Measurements from ENCODE around the gene EYS. TPM values are rescaled to one million over a fixed set of nuclear protein-coding genes. Genes with fewer than 3 reads are reported as not detected.

EYS gene
- total RNA-seq, 1 experiment from 2014 or later: not detected

GRCh38 chr6:64872633-64873032 lies 834.4 kb downstream of the EYS start:
- H4K20me1 ChIP-seq (ENCODE audit: control insufficient read depth, insufficient read depth, insufficient read length): no peaks in the 10 kb centered on the region
- no peak overlapping the region for H3K4me2 ChIP-seq (ENCODE audit: insufficient read depth, insufficient read length, low read length)
- H3K4me1 Mint-ChIP-seq: no peaks in the 10 kb centered on the region; a peak in 1 of 4 replicates
- no peak overlapping the region for H3K14ac ChIP-seq (ENCODE audit: insufficient read depth, low read length)
- no peaks in the 10 kb centered on the region for H3K79me1 ChIP-seq (ENCODE audit: insufficient read depth, low read depth, low read length, poor library complexity, severe bottlenecking)
- no peak overlapping the region for H3K4me3 Mint-ChIP-seq
- no peak overlapping the region for H3K18ac ChIP-seq (ENCODE audit: insufficient read length, low read depth, low read length)
- H2BK5ac ChIP-seq (ENCODE audit: insufficient read length, low read length): no peak overlapping the region
- H3K23me2 ChIP-seq (ENCODE audit: insufficient read length, low read depth, low read length, poor library complexity, severe bottlenecking): no peaks in the 10 kb centered on the region
- H3K27me3 ChIP-seq (ENCODE audit: insufficient read depth, low read length): no peaks in the 10 kb centered on the region
- no peaks in the 10 kb centered on the region for H3K79me2 ChIP-seq (ENCODE audit: insufficient read depth, low read length)
- no peak overlapping the region for H3T11ph ChIP-seq (ENCODE audit: low read length)
- H4K91ac ChIP-seq (ENCODE audit: insufficient read length, low read depth, low read length): no peak overlapping the region
- H2AK5ac ChIP-seq (ENCODE audit: insufficient read length, low read length): no peak overlapping the region
- no peak overlapping the region for H3K9ac ChIP-seq (ENCODE audit: extremely low read depth, insufficient read length, low read length)
- H2BK120ac ChIP-seq (ENCODE audit: low read depth, low read length, poor library complexity, severe bottlenecking): no peak overlapping the region
- H3K9me3 Mint-ChIP-seq: no peaks in the 10 kb centered on the region
- H2BK20ac ChIP-seq (ENCODE audit: low read depth, low read length, poor library complexity, severe bottlenecking): no peak overlapping the region
- no peak overlapping the region for H3K27ac ChIP-seq (ENCODE audit: insufficient read length, low read depth, low read length)
- no peak overlapping the region for H3K4ac ChIP-seq (ENCODE audit: low read depth, low read length)
- H3K56ac ChIP-seq (ENCODE audit: insufficient read length, low read depth, low read length): no peak overlapping the region
- TF ChIP-seq, protein P1, sequence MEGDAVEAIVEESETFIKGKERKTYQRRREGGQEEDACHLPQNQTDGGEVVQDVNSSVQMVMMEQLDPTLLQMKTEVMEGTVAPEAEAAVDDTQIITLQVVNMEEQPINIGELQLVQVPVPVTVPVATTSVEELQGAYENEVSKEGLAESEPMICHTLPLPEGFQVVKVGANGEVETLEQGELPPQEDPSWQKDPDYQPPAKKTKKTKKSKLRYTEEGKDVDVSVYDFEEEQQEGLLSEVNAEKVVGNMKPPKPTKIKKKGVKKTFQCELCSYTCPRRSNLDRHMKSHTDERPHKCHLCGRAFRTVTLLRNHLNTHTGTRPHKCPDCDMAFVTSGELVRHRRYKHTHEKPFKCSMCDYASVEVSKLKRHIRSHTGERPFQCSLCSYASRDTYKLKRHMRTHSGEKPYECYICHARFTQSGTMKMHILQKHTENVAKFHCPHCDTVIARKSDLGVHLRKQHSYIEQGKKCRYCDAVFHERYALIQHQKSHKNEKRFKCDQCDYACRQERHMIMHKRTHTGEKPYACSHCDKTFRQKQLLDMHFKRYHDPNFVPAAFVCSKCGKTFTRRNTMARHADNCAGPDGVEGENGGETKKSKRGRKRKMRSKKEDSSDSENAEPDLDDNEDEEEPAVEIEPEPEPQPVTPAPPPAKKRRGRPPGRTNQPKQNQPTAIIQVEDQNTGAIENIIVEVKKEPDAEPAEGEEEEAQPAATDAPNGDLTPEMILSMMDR (conservative IDR thresholded peaks at IDR 0.05): no peak
- H3K23ac ChIP-seq (ENCODE audit: insufficient read length, low read depth, low read length): no peak overlapping the region
- H3K27ac Mint-ChIP-seq: no peak overlapping the region
- no peak overlapping the region for H4K5ac ChIP-seq (ENCODE audit: insufficient read length, low read depth, low read length)
- H4K8ac ChIP-seq (replicated peaks; ENCODE audit: insufficient read length, low read depth, low read length): no peak overlapping the region
- no peaks in the 10 kb centered on the region for H3K9me3 ChIP-seq (ENCODE audit: control insufficient read depth, low read depth, low read length)
- H2BK12ac ChIP-seq (ENCODE audit: insufficient read length, low read depth, low read length): no peak overlapping the region
- H2BK15ac ChIP-seq (ENCODE audit: low read depth, low read length): no peak overlapping the region
- no peaks in the 10 kb centered on the region for H3K4me1 ChIP-seq (ENCODE audit: insufficient read depth, low read length)
- H2AFZ ChIP-seq (ENCODE audit: low read length): no peak overlapping the region
- no peak for DNase-seq
- no peaks in the 10 kb centered on the region for H3K36me3 Mint-ChIP-seq (ENCODE audit: insufficient read depth in 1 of 3, low read depth in 3 of 3)
- no peaks in the 10 kb centered on the region for H3K27me3 Mint-ChIP-seq (ENCODE audit: low read depth)
